Activated T-cell treated with anti-CD3 and anti-CD28 coated beads for 4 hours (primary cell): Measurements from ENCODE around the gene TLNRD1.
A peak's percentile ranks its signal among the peaks of the same experiment; 100 is the strongest.
"Not testable (repeated sequence)": the region's sequence is repeated elsewhere in the genome, so short reads cannot be mapped to it uniquely, and the experiment has no call there.

ENCODE experiments used
- DNase-seq: peaks from one replicate; pipeline ENCODE4 v3.0.0-alpha.2; 2020

TLNRD1 gene

DNA sequence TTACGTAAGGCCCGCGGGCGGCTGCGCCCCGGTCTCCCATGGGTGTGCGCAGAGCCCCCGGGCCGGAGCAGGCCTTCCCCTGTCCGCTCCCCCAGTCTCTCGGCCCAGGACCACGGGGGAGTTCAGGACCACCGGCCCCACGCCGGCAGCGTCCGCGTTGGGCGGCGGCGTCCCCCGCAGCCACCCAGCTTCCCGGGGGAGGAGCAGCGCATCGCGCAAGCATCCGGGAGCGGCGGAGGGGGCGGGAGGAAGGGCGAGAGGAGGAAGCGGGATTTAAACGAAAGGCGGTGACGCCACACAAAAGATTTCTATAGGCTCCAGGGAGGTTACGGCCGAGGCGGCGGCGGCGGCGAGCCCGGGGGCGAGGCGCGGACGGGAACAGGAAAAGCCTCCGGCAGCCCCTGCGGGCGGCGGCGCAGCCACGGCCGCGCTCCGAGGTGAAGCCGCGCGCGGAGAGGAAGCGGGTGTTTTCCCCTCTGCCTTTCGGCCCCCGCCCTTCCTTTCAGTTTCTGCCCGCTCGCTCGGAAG lies at the start of gene TLNRD1:
Gene TLNRD1 (plus strand): TSS at position 300 of the 528 bp plus-strand sequence. CDS start 1,349 bp downstream, outside the sequence.
- peak; percentile 71 for DNase-seq

DNA sequence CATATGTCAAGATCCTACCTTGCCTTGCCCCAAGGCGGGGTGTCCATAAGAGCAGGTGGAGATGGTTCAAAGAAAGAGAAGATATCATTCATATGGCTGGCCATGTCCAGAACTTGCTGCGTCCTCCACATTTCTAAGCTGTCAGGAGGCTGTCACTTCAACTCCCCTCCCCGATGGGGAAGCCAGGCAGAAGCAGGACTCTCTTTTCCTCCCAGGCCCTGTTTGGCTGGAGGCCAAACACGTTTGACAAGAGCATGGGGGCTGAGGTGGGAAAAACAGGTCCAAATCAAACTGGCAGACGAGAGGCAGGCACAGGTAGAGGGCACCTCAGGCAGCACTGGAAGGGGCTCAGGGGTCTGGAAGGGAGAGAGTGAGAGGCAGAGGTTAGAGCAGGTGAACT lies 48.8 kb upstream of the TLNRD1 start:
- no peak for DNase-seq

DNA sequence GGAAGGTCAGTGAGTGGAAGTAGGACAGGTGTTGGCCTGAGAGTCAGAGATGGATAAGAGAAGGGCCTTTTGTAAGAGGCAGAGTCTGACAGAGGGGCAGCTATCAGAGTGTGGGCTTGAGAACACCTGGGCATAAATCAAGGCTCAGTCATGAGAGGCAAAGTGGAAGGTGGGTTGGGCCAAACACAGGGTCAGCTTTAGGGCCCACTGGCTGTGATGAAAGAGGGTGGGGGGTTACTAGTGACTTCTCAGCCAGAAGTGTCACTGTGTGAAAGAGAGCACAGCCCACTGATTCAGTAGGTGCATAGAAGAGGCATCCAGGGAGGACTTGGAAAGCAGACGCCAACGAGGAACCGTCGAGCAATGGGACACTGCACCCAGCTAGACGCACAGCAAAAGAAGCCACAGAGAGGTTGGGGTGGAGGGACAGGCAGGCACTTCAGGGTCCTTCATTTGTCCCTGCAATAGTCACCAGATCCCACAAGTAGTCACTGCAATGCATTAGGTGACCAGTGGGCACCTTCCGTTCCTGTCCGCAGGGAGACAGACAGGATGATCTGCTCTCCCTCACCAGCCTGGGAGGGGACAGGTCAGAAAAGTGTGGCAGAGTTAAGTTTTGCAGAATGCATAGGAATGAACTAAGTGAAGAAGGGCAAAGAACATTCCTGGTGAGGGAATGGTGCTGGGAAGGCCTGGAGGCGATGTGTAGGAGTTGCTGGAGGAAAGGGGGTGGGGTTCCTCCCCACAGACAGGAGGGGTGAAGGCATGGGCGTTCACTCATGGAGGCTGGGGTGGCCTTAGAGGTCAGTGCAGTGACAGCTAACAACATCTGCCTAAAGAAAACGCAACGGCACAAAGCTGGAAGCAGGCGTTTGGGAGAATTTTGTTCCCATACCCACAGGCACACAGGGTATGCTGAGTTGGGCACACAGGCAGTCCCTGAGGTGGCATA lies 47.4 kb upstream of the TLNRD1 start:
- no peak for DNase-seq

DNA sequence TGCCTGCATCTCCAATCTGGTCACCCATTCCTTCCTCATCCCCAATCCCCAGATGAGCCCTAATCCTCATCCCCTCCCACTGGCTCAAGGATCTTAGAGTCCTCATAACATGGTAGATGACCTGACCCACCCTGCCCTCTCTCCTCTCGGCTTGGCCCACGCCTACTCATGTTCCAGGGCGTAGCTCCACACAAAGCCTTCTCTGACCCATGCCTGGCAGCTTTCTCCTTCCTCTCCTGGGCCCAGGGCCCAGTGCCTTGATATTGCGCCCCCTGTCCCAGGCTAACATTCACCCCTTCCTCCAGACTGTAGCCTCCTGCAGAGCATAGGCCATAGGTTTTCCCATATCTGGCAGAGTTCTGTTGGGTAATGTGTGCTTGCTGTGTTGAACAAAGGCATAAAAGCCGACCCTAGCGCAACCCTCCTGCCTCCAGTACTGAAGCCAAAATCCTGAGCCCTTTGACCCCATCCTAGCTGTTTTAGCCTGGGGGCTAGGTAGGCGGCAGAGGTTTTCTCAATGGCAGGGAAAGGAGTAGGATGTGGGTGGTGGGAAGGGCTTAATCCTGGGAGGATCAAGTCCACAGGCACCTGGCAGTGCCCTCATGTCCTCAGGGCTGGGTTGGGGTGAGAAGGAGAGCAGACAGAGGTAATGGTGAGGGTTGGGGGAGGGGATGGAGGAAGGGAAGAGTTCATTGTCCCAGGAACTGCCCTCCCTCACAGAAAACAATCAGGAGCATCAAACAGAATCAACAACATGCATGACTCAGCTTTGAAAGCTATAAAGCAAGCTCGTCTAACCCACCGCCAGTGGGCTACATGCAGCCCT lies 46.6 kb upstream of the TLNRD1 start:
- DNase-seq, result no peak

DNA sequence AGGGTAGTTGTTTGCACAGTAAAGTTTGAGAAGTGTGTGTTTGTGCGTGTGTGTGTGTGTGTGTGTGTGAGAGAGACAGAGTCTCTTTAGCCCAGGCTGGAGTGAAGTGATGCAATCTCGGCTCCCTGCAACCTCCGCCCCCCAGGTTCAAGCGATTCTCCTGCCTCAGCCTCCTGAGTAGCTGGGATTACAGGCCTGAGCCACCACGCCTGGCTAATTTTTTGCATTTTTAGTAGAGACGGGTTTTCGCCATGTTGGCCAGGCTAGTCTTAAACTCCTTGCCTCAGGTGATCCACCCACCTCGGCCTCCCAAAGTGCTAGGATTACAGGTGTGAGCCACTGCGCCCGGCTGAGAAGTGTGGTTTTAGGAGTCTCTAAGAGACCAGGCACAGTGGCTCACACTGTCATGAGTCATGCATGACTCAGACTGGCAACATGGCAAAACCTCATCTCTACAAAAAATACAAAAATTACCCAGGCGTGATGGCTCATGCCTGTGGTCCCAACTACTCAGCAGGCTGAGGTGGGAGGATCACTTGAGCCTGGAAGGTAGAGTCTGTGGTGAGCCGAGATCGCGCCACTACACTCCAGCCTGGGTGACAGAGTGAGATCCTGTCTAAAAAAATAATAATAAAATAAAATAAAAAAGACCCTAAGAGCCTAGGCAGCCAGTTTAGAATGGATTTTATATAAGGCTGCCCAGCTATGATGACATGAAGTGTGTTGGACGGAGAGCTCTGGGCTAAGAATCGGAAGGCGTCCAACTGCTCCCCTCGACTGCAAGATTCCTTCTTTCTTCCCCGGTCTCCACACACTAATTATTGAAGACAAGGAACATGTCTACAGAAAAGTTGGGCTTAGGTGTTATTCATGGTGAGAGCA lies 44.9 kb upstream of the TLNRD1 start:
- DNase-seq, result peak; percentile 28

DNA sequence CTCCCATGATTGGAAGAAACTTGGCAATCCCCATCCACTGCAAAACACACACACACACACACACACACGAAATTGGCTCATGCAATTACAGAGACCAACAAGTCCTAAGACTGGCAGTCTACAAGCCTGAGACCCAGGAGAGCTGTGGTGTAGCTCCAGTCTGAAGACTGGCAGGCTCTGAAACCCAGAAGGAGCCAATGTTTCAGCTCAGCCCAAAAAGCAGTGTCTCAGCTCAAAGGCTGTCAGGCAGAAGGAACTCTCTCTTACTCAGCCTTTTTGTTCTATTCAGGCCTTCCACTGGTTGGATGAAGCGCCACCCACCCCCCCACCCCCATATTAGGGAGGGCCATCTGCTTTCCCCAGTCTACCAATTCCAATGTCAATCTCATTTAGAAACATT lies 43.2 kb upstream of the TLNRD1 start:
- no peak for DNase-seq

DNA sequence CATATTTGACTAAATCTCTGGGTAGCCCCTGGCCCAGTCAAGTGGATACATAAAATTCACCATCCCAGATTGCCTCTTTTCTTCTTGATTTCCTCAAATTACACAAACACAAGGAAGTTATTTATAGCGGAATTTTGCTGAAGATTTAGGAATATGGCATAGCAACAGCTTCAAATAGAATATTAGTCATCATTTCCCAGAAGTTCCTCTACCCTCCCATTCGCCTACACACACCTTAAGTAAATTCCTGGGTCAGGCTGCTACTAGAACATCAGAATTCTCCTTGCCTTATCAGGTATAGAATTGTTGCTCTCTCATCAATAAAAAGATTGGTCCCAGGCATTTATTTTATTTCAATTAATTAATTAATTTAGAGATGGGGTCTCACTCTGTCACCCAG lies 42.7 kb upstream of the TLNRD1 start:
- DNase-seq, result no peak

DNA sequence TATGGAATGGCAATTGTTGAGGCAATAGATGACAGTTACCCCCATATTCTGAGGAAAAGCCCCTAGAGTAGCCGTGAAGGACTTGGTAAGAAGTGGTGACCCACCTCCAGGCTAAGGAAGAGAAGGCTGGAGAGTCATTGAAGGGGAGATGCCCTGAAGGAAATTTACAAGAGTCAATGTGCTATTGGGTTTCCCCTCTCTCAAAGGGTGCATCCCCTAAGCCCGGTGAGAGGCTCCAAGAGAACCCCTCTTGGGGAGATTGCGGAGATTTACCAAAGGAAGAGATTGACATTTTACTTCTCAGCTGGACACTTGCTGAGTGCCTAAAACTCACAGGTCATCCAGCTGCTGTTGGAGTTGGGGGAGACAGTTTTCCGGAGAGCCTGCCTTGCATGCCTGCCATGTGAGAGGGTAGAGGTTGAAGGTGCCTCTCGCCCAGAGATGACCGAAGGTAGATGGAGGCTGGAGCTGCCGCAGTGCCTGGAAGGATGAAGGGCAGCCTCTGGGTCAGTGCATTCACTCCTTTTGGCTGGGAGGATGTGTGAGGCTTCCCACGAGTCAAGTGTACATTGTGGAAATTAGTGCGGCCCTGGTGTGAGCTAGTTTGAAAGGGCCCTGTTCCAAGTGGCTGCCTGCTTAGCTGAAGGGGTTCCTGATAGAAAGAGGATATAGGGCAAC lies 41.8 kb upstream of the TLNRD1 start:
- no peak for DNase-seq

DNA sequence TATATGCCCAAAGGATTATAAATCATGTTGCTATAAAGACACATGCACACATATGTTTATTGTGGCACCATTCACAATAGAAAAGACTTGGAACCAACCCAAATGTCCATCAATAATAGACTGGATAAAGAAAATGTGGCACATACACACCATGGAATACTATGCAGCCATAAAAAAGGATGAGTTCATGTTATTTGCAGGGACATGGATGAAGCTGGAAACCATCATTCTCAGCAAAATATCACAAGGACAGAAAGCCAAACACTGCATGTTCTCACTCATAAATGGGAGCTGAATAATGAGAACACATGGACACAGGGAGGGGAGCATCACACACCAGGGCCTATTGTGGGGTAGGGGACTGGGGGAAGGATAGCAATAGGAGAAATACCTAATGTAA lies 35.3 kb upstream of the TLNRD1 start:
- not testable (repeated sequence) for DNase-seq

DNA sequence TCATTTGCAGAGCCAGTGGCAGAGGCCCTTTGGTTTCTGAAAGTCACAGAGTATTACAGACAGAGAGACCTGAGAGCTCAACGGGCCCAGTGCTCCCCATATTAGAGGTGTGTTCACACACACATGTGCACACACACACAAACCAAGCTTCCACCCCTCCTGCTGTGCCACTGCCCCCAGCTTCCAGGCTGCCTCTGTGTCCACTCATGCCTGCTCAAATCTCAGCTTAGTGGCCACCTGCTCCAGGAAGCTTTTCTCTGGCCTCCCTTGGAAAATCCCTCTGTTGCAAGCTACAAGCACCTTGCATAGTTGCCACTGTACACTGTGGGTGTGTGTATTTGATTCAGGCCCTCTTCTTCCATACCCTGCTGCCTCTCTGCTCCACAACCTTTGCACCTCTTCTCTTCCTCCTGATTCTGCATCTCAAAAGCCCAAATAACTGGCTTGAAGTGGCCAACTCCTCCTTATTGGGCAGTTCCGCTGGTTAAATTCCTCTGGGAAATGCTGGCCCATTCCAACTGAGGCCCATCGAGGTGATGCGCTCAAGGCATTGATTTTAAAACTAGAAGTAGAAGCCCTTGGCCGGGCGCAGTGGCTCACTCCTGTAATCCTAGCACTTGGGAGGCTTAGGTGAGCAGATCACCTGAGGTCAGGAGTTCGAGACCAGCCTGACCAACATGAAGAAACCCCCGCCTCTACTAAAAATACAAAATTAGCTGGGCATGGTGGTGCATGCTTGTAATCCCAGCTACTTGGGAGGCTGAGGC lies 34.1 kb upstream of the TLNRD1 start:
- no peak for DNase-seq

DNA sequence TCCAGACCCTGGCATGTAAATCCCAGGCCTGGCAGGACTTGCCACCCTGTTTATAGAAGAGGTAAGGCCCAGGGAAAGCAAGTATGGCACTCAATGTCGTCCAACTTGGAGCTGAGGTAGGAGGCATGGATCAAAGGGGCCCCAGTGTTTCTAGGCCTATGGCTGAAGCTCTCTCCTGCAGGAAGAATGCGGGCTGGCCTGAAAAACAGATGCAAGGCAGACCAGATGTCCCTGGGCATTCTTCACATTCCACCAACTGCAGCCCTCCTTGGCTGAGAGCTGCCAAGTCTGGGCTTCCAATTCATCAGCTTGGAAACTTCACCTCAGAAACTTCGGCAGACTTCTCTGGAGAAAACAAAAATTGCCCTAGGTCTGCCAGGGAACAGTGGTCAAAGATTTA lies 33.3 kb upstream of the TLNRD1 start:
- no peak for DNase-seq

DNA sequence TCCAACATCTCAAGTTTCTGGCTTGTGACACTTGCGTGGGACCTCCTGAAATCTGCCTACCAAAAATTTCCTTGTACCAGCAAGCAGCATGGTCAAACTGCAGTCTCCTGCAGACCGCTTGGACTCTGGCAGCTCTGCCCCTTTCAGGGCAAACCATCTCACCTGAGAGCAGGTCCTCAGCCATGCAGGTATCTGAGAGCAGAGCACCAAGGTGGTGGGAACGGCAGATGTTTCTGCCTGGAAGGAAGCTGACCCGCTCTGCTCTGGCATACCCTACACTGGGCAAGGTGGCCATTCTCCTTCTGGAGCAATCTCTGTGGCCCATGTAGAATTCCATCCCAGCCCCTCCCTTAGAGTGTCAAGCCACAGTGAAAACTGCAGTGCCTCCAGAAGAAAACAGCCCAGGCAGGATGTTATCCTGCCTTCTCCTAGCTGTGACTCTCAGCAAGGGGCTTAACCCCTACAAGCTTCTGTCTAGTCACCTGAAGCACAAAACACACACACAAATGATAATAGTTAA lies 32.7 kb upstream of the TLNRD1 start:
- no peak for DNase-seq

DNA sequence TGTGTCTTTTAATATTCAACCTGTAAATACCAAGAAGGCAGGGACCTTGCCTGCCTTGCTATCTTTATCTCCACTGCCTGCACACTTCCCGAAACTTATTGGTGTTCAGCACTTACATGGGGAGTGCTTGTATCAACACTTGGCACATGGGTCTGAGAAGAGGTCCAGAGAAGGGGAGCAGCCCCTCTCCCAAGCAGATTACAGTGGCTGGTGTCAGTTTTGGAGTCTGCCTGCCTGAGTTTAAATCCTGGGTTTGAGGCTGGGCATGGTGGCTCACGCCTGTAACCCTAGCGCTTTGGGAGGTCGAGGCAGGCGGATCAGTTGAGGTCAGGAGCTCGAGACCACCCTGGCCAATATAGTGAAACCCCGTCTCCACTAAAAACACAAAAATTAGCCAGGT lies 31.4 kb upstream of the TLNRD1 start:
- no peak for DNase-seq

DNA sequence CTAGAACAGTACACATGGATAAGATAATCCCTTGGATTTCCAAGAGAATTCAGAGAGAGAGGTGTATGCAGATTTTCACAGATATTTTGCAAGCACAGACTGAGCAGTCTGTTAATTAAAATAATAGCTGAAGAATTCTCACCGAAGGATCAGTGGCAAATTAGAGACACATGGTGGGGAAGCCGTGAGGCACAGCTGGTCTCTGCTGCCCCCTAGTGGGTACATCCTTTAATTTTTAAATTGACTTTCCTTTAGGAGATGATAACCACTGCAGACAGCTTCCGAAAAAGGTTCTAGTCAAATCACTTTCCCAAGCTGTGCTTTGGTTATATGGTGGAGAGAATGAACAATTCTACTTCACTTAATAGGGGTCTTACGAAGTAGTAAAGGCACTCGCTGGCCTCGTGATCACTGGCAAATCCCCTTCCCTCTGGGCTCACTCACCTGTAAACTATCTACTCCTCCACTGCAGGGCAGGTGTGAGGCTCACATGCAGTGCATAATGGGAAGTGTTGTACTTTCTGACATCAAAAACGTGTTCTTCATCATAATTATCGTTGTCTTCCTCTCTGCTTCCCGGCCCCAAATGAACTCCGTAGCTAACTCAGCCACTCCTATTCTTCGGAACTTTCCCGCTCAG lies 30.6 kb upstream of the TLNRD1 start:
- DNase-seq, result peak; percentile 66

DNA sequence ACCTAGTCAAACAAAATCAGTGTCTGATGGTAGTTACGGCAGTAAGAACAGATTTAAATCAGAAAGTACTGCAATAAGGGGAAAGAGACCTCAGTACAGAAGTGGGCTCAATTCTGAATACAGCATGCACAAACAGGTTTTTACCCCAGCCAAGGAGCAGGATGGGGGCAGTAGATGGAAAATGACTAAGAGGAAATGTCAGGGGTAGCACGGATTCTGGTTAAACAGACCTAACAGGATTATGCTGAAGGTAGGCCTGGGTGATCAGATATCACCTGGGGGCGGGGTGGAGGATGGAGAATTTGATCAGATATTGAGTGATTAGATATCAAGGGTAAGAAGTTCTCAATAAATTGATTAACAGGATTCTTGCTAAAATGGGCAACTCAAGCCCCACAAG lies 30.1 kb upstream of the TLNRD1 start:
- DNase-seq, result no peak

DNA sequence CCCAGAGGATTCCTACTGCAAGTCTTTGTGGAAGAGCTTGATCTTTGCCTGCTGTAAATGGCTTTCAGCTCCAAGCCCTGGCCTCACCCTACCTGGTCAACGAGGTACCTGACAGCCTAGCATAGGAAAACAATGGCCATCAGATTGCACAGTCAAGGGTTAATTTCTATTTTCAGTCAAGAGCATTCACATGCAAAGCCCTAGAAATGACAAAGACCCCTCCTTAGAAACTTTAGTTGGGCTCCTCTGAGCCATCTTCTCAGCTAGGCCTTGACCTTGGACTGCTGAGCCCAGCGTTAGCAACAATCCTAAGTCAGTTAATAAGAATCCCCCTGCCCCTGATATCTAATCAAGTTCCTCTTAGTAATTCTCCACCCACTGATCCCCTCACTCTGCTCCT lies 29.6 kb upstream of the TLNRD1 start:
- no peak for DNase-seq

DNA sequence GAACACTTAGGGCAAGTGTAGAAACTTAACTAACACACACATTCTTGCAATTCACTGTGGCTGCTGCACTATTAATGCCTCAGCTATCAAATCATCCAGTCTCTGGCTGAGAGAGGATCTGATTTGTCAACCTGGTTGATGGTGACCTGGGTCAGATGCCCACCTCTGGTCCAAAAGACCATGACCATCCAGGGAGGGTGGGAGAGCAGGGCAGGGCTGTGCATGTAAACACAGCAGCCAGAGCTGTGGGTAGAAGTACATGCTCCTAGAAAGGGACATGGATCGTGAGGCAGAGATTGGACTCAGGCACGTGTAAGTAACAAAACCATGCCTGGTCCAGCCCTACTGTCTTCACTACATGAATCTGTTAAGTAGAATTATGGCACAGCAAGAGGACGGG lies 28.4 kb upstream of the TLNRD1 start:
- no peak for DNase-seq

DNA sequence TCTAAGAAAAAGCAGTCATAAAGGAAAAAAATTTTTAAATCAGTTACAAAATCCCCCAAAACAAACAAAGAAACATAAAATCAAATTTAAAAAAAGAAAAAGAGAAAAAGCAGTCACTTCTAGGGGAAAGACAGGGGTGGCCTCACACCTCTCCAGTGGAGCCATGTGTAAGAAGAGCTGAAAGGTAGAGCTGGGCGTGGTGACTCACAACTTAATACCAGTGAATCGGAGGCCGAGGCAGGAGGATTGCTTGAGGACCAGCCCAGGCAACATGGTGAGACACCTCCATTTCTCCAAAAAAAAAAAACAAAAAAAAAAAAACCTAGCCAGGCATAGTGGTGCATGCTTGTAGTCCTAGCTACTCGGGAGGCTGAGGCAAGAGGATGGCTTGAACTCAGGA lies 25.8 kb upstream of the TLNRD1 start:
- no peak for DNase-seq

DNA sequence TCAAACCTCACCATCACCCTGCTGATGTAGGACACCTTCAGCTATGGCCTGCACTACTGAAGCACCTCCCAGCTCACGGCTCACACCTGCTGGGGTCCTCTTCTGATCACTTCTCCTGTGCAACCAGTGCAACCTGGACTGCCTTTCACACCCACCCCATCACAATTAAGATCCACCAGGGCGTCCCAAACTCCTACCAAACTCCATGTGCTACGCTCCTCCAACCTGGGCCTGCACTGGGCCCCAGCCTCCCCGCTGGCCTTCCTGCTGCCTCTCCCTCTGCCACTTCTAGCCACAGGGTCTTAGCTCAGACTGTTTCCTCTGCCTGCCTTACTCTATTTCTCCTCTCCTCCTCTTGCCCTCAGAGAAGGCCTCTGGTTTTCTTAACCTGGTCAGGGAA lies 23.9 kb upstream of the TLNRD1 start:
- no peak for DNase-seq

DNA sequence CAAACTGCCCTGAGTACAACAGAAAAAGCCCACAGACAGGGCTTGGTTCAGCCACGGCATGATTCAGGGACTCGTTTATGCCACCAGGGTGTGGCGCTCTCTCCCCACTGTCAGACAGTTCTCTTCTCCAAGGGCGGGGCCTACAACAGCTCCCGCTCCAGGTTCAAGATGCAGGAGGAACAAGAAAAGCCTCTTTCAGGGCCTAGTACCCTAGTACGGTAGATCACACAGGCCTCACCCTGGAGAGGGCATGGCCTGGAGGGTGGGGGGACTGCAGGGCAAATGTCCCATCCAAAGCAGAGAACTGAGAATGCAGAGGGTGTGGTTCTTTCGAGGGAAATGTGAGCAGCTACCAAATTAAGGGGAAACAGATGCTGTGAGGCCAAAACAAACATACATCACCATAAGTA lies 23.1 kb upstream of the TLNRD1 start:
- DNase-seq, result no peak
